Common myeloid progenitor, CD34-positive (primary cell): ENCODE results near the gene SIGLECL1.

Source experiments
- CTCF ChIA-PET: fragments of 350-600 bp; sonication (Branson Sonifier 250); formaldehyde crosslinking; loops from one replicate; lab custom pipeline; 2021; ENCODE audit warnings: antibody characterized with exemption; lab: Charles Lee
- POLR2A ChIA-PET: fragments of 350-600 bp; sonication (Branson Sonifier 250); formaldehyde crosslinking; loops from one replicate; lab custom pipeline; 2021; ENCODE audit warnings: antibody characterized with exemption; lab: Charles Lee
- DNase-seq, 3 donors: peaks; one replicate each; pipeline versions ENCODE4 v3.0.0 to v3.0.0-alpha.2; 2013
- H3K27ac ChIP-seq, 2 experiments: 1 replicate in 1 of 2; 2 replicates in 1 of 2; pipeline ENCODE4 v1.7.0; 2013; ENCODE audit warnings: inconsistent platforms in 2 of 2, low read length in 2 of 2, mild to moderate bottlenecking in 2 of 2, low read depth in 1 of 2, moderate library complexity in 1 of 2; ENCODE audit not compliant: severe bottlenecking in 2 of 2, insufficient read depth in 1 of 2, poor library complexity in 1 of 2
- H3K27me3 ChIP-seq, 5 experiments: replicated peaks in 2 of 5; 1 replicate in 3 of 5; 2 replicates in 2 of 5; pipeline versions ENCODE4 v1.6.1 to v1.7.0; 2013; ENCODE audit warnings: low read length in 4 of 5, mild to moderate bottlenecking in 2 of 5, moderate library complexity in 2 of 5, inconsistent platforms in 1 of 5; ENCODE audit not compliant: insufficient read depth in 5 of 5, control insufficient read depth in 4 of 5
- H3K36me3 ChIP-seq, 4 experiments: 1 replicate in 2 of 4; 2 replicates in 2 of 4; pipeline versions ENCODE4 v1.6.1 to v1.7.0; 2013; ENCODE audit warnings: low read length in 3 of 4, control low read depth in 1 of 4, mild to moderate bottlenecking in 1 of 4; ENCODE audit not compliant: control insufficient read depth in 4 of 4, insufficient read depth in 4 of 4
- H3K4me1 ChIP-seq, 4 experiments: 1 replicate in 3 of 4; 2 replicates in 1 of 4; pipeline versions ENCODE4 v1.6.1 to v1.7.1; 2013; ENCODE audit warnings: low read length in 3 of 4, mild to moderate bottlenecking in 3 of 4, control low read depth in 1 of 4, inconsistent platforms in 1 of 4, moderate library complexity in 1 of 4; ENCODE audit not compliant: control insufficient read depth in 4 of 4, insufficient read depth in 4 of 4; ENCODE audit errors: control extremely low read depth in 1 of 4
- H3K4me3 ChIP-seq, 7 experiments: 1 replicate in 4 of 7; 2 replicates in 3 of 7; pipeline versions ENCODE4 v1.5.1 to v1.7.0; 2013; ENCODE audit warnings: mild to moderate bottlenecking in 7 of 7, low read length in 6 of 7, moderate library complexity in 6 of 7, inconsistent platforms in 2 of 7, low read depth in 2 of 7, control low read depth in 1 of 7; ENCODE audit not compliant: insufficient read depth in 4 of 7, control insufficient read depth in 1 of 7; ENCODE audit errors: extremely low read depth in 1 of 7
- H3K9me3 ChIP-seq, 5 experiments: 1 replicate in 4 of 5; 2 replicates in 1 of 5; pipeline versions ENCODE4 v1.6.1 to v1.7.1; 2013; ENCODE audit warnings: low read length in 4 of 5, mild to moderate bottlenecking in 2 of 5, inconsistent platforms in 1 of 5, low read depth in 1 of 5, moderate library complexity in 1 of 5; ENCODE audit not compliant: control insufficient read depth in 4 of 5, insufficient read depth in 2 of 5; ENCODE audit errors: control extremely low read depth in 1 of 5
- WGBS: methylation state at CpG from one replicate; pipeline ENCODE4 v1.1.5; 2013; ENCODE audit not compliant: insufficient coverage; 5-methylcytosine and 5-hydroxymethylcytosine counted together

SIGLECL1 gene

GRCh38 chr19:51226067-51226466 lies 24.8 kb upstream of the SIGLECL1 start:
- WGBS, result 7% methylated on average over 2 of the region's 3 CpGs
- Histone ChIP-seq H3K27me3 (no peaks in the 10 kb centered on the region), H3K4me1 (peaks cover 15 to 59% (median 44%) of the 10 kb centered on the region in 4 experiments), H3K27ac (peak overlapping the region in 1 of 2 experiments; percentile 51), H3K4me3 (peak overlapping the region in 6 of 7 experiments; percentile 20 to 79 (median 47)), H3K36me3 (peaks cover 0 to 4% (median 0%) of the 10 kb centered on the region in 4 experiments), H3K9me3 (no peaks in the 10 kb centered on the region)
- CTCF ChIA-PET, result interaction anchor here (1.2 to 2.4 kb wide), 5 partner anchors 13 to 49 kb away, joined by 3 to 13 read pairs (median 4); no protein-coding TSS in a partner anchor
- DNase-seq, result peak in 2 of 3 donors; percentile 28 to 51
- POLR2A ChIA-PET, result interaction anchor here (1.8 kb wide), 1 partner anchor 32 kb away, joined by 4 read pairs; no protein-coding TSS in a partner anchor

- H3K9me3 ChIP-seq, result peaks cover 0 to 6% (median 4%) of the 10 kb centered on the region in 5 experiments
- CTCF ChIA-PET, result interaction anchor here (0.9 to 2.4 kb wide), 5 partner anchors 12 to 67 kb away, joined by 3 to 13 read pairs (median 4); no protein-coding TSS in a partner anchor
- peak in 1 of 3 donors; percentile 53 for DNase-seq
- no peaks in the 10 kb centered on the region for H3K27me3 ChIP-seq
- peaks cover 0 to 16% (median 3%) of the 10 kb centered on the region in 4 experiments for H3K36me3 ChIP-seq
- POLR2A ChIA-PET, result no interaction called here
- H3K4me1 ChIP-seq, result peaks cover 15 to 59% (median 44%) of the 10 kb centered on the region in 4 experiments
- no peak overlapping the region for H3K27ac ChIP-seq
- WGBS, result no CpG with 5 or more reads among the region's 2 CpGs
- H3K4me3 ChIP-seq, result peak overlapping the region in 2 of 7 experiments; percentile 10 to 79
These were observed 23.6 kb upstream of the SIGLECL1 start for GRCh38 chr19:51227326-51227725.

- Histone ChIP-seq H3K4me1 (peaks cover 15 to 59% (median 44%) of the 10 kb centered on the region in 4 experiments), H3K27ac (no peak overlapping the region), H3K27me3 (no peaks in the 10 kb centered on the region), H3K9me3 (peaks cover 0 to 7% (median 4%) of the 10 kb centered on the region in 5 experiments), H3K36me3 (peaks cover 2 to 22% (median 3%) of the 10 kb centered on the region in 4 experiments), H3K4me3 (peak overlapping the region in 1 of 7 experiments; percentile 79)
- CTCF ChIA-PET, result interaction anchor here (0.9 to 1.7 kb wide), 4 partner anchors 16 to 68 kb away, joined by 3 to 4 read pairs (median 4); no protein-coding TSS in a partner anchor
- POLR2A ChIA-PET, result no interaction called here
- no CpG with 5 or more reads among the region's 2 CpGs for WGBS
- DNase-seq, result no peak
These were observed 22.9 kb upstream of the SIGLECL1 start for GRCh38 chr19:51227966-51228365.

DNA sequence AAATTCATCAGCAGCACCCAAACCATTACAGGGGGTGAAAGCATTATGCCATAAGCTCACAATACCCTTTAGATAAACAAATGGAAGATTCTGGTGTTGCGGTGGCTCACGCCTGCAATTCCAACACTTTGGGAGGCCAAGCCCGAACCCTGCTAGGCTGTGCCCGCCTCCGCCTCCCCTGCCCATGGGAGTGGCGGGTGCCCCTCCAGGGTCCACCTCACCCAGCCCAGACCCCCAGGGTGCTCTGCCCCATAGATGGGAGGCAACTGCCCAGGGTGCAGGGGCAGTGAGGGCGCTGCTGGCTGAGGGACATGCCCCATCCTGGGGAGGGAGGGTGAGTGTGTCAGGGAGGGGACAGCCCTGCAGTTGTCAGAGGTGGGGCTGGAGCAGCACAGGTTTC lies 10.0 kb upstream of the SIGLECL1 start:
- Histone ChIP-seq H3K4me3 (no peak overlapping the region), H3K4me1 (peaks cover 8 to 46% (median 41%) of the 10 kb centered on the region in 4 experiments), H3K9me3 (peaks cover 0 to 2% (median 0%) of the 10 kb centered on the region in 5 experiments), H3K27me3 (no peaks in the 10 kb centered on the region), H3K27ac (no peak overlapping the region), H3K36me3 (peaks cover 0 to 70% (median 6%) of the 10 kb centered on the region in 4 experiments)
- POLR2A ChIA-PET, result no interaction called here
- WGBS, result 93% methylated on average over 3 of the region's 7 CpGs
- no peak for DNase-seq
- CTCF ChIA-PET, result interaction anchor here (3.1 kb wide), 1 partner anchor 15 kb away, joined by 13 read pairs; the partner anchor contains the start of gene CD33

DNA sequence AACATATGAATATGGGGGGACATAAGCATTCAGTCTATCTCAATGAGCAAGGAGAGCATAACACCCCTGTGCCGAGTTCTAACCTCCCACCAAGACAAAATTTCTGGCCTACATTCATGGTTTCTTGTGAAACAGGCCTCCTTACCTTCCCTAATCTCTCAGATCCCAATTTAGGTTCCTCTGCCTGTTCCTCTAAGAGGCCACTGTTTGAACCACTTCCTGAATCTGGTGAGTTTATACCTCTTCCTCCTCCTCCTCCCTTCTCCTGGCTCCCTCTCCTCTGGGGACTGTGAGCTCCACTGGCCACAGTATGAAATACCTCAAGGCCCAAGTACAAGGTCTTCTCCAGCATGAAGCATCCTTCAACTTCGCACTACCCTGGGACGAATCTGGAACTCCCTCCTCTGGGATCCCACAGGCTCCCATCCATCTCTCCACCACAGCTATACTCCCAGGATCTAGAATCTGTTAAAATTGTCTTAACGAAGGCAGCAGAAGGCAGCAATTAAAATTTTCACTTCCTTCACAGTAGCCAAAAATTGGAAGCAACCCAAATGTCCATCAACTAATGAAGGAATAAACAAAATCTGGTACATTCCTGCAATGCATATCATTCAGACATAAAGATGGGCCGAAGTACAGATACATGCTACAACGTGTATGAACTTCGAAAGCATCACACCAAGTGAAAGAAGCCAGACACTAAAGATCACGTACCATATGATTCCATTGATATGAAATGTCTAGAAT lies 7.8 kb upstream of the SIGLECL1 start:
- POLR2A ChIA-PET, result no interaction called here
- WGBS, result 63% methylated on average over 8 of the region's 8 CpGs
- DNase-seq, result no peak
- no peaks in the 10 kb centered on the region for H3K27me3 ChIP-seq
- peak overlapping the region in 2 of 7 experiments; percentile 13 to 38 for H3K4me3 ChIP-seq
- peaks cover 9 to 64% (median 60%) of the 10 kb centered on the region in 4 experiments for H3K4me1 ChIP-seq
- peaks cover 0 to 2% (median 0%) of the 10 kb centered on the region in 5 experiments for H3K9me3 ChIP-seq
- H3K36me3 ChIP-seq, result peaks cover 0 to 49% (median 0%) of the 10 kb centered on the region in 4 experiments
- H3K27ac ChIP-seq, result no peak overlapping the region
- CTCF ChIA-PET, result interaction anchor here (1.5 to 5.7 kb wide), 3 partner anchors 15 to 19 kb away, joined by 3 to 42 read pairs (median 5); partner anchors contain the start of gene CD33

GRCh38 chr19:51246164-51246552 lies 4.7 kb upstream of the SIGLECL1 start:
- WGBS, result no CpG with 5 or more reads among the region's 5 CpGs
- peak; percentile 95 to 99 (median 98) for DNase-seq

More at GRCh38 chr19:51246164-51246552, 4.7 kb upstream of the SIGLECL1 start:
- H3K9me3 ChIP-seq, result peaks cover 0 to 6% (median 0%) of the 10 kb centered on the region in 5 experiments
- H3K4me3 ChIP-seq, result peak overlapping the region in 4 of 7 experiments; percentile 19 to 46 (median 32)
- CTCF ChIA-PET, result interaction anchor here (0.8 to 5.7 kb wide), 7 partner anchors 13 to 151 kb away, joined by 3 to 42 read pairs (median 4); no protein-coding TSS in a partner anchor
- POLR2A ChIA-PET, result interaction anchor here (1.0 kb wide), 1 partner anchor 16 kb away, joined by 3 read pairs; no protein-coding TSS in a partner anchor
- H3K27ac ChIP-seq, result peak overlapping the region in 1 of 2 experiments; percentile 59
- peaks cover 0 to 19% (median 0%) of the 10 kb centered on the region in 4 experiments for H3K36me3 ChIP-seq
- peaks cover 18 to 80% (median 74%) of the 10 kb centered on the region in 4 experiments for H3K4me1 ChIP-seq
- no peaks in the 10 kb centered on the region for H3K27me3 ChIP-seq
